Lower leg skin (tissue), 4 donors: Measurements from ENCODE around the gene OR10H5. TPM values are rescaled to one million over a fixed set of nuclear protein-coding genes. Genes with fewer than 3 reads are reported as not detected.
"Not testable (repeated sequence)": the region's sequence is repeated elsewhere in the genome, so short reads cannot be mapped to it uniquely, and the experiment has no call there.

Experiments used
- DNase-seq, 2 donors: peaks; one replicate each; pipeline ENCODE4 v3.0.0-alpha.2; 2019; ENCODE audit warnings: low spot score in 2 of 2
- H3K4me3 ChIP-seq: fragments of 200-600 bp; sonication (generic); 2 replicates; pipeline ENCODE4 v1.5.1; 2017; ENCODE audit warnings: mild to moderate bottlenecking, low read depth; ENCODE audit not compliant: poor library complexity, severe bottlenecking
- CTCF ChIP-seq, 3 donors: fragments of 450-650 bp; IDR thresholded peaks; one replicate each; pipeline ENCODE4 v1.5.1; 2016; ENCODE audit warnings: antibody characterized with exemption in 3 of 3, mild to moderate bottlenecking in 3 of 3, moderate library complexity in 2 of 3
- POLR2A ChIP-seq, 2 donors: fragments of 450-650 bp; IDR thresholded peaks; one replicate each; pipeline ENCODE4 v1.6.1; 2016 to 2017; ENCODE audit warnings: antibody characterized with exemption in 2 of 2, mild to moderate bottlenecking in 1 of 2, moderate library complexity in 1 of 2
- WGBS, 2 donors: methylation state at CpG; one replicate each; pipeline ENCODE4 v1.1.5; 2018; 5-methylcytosine and 5-hydroxymethylcytosine counted together
- intact Hi-C: fragments of 100-400 bp; cut with DNase I; formaldehyde crosslinking; loops from one replicate; pipeline ENCODE4 v1.15.0; 2023; ENCODE audit warnings: low total_unique reads
- total RNA-seq, 4 donors: library from RNA; depleted of rRNA; stranded (reverse); fragments of >200 nt; gene quantifications; one replicate each; pipeline ENCODE4 v1.1.0, GENCODE V29; 2016

The OR10H5 gene
- total RNA-seq, 4 donors from 2014 or later: not detected

DNA sequence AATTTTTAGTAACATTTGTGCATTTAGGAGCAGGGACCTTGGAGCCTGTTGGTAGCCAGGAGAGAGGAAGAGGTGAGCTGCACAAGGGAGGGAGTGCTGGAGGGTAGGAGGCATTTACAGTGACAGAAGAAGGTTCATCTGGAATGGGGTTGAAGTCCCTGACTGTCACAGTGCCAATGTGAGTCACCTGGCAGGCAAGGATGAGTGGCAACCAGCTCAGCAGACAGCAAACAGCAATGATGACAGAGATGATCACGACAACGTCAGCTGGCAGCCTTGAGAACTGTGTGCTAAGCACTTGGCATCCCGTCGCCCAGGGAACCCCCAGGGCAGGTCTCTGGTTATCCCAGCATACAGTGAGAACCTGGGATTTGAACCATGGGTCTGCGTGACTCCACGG is 2.6 kb downstream of the OR10H5 start:
- no peak overlapping the region for H3K4me3 ChIP-seq
- intact Hi-C loops: no loop called here
- TF ChIP-seq POLR2A (IDR thresholded peaks at IDR 0.05) (no peak), CTCF (IDR thresholded peaks at IDR 0.05) (no peak)
- DNase-seq: no peak
- 31 to 35% methylated on average over 6 of the region's 6 CpGs for WGBS, 2 donors

DNA sequence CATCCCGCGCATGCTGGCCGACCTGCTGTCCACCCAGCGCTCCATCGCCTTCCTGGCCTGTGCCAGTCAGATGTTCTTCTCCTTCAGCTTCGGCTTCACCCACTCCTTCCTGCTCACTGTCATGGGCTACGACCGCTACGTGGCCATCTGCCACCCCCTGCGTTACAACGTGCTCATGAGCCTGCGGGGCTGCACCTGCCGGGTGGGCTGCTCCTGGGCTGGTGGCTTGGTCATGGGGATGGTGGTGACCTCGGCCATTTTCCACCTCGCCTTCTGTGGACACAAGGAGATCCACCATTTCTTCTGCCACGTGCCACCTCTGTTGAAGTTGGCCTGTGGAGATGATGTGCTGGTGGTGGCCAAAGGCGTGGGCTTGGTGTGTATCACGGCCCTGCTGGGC is 6.8 kb downstream of the OR10H5 start:
- WGBS, 2 donors: 92 to 94% methylated on average over 16 to 17 of the region's 18 CpGs
- intact Hi-C loops, H3K4me3 ChIP-seq, DNase-seq: not testable (repeated sequence)

DNA sequence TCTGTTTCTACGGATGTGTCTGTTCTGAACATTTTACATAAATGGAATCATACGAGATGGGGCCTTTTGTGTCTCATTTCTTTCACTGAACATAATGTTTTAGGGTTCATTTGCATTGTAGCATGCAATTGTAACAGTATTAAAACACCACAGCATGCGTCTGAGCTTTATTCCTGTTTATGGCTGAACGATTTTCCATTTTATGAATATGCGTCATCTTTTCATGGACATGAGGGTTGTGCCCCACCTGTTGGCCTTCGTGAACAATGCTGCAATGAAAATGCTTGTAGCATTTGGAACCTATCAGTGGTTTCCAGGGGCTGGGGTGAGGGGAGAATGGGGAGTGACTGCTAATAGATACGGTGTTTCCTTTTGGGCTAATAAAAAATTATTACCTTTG is 22.9 kb downstream of the OR10H5 start:
- TF ChIP-seq POLR2A (IDR thresholded peaks at IDR 0.05): no peak
- no peak for TF ChIP-seq CTCF (IDR thresholded peaks at IDR 0.05)
- intact Hi-C loops: no loop called here
- H3K4me3 ChIP-seq: no peak overlapping the region
- WGBS, 2 donors: 24 to 34% methylated on average over 7 of the region's 7 CpGs
- DNase-seq: no peak

- 86 to 90% methylated on average over 4 of the region's 4 CpGs for WGBS, 2 donors
- DNase-seq: no peak
- intact Hi-C loops: no loop called here
- no peak for TF ChIP-seq CTCF (IDR thresholded peaks at IDR 0.05)
- TF ChIP-seq POLR2A (IDR thresholded peaks at IDR 0.05): no peak
- no peak overlapping the region for H3K4me3 ChIP-seq
Observed at GRCh38 chr19:15811476-15811875, 24.0 kb downstream of the OR10H5 start.

- no peak for DNase-seq
- 20 to 21% methylated on average over 6 of the region's 6 CpGs for WGBS, 2 donors
- H3K4me3 ChIP-seq: no peak overlapping the region
- TF ChIP-seq CTCF (IDR thresholded peaks at IDR 0.05): no peak
- intact Hi-C loops: no loop called here
Observed at GRCh38 chr19:15812060-15812722, 24.7 kb downstream of the OR10H5 start.

- TF ChIP-seq CTCF (IDR thresholded peaks at IDR 0.05) (no peak), POLR2A (IDR thresholded peaks at IDR 0.05) (no peak)
- WGBS, 2 donors: 58 to 63% methylated on average over 7 of the region's 7 CpGs
- no peak for DNase-seq
- intact Hi-C loops: no loop called here
- H3K4me3 ChIP-seq: no peak overlapping the region
Observed at GRCh38 chr19:15813916-15814315, 26.5 kb downstream of the OR10H5 start.
